HG02759 (cell line): ENCODE results near the gene PXYLP1.
"Not testable (repeated sequence)": the region's sequence is repeated elsewhere in the genome, so short reads cannot be mapped to it uniquely, and the experiment has no call there.

Experiments used
- ATAC-seq: cut with Tn5 transposase; IDR thresholded peaks from one replicate; pipeline ENCODE4 v1.9.1; 2021; ENCODE audit warnings: mild to moderate bottlenecking, moderate library complexity; ENCODE audit not compliant: unreplicated experiment

The PXYLP1 gene

GRCh38 chr3:141291559-141292355 is 60.1 kb downstream of the PXYLP1 start:
- no peak for ATAC-seq

GRCh38 chr3:141292356-141293058 is 60.9 kb downstream of the PXYLP1 start:
- ATAC-seq: no peak

- ATAC-seq: no peak
These were observed 62.7 kb downstream of the PXYLP1 start for GRCh38 chr3:141294301-141294700.

GRCh38 chr3:141294848-141295247 is 63.2 kb downstream of the PXYLP1 start:
- ATAC-seq: no peak

- ATAC-seq: not testable (repeated sequence)
These were observed 68.8 kb downstream of the PXYLP1 start for GRCh38 chr3:141300426-141300825.

GRCh38 chr3:141302364-141303141 is 70.9 kb downstream of the PXYLP1 start:
- ATAC-seq: no peak

- peak; percentile 67 for ATAC-seq
These were observed 72.0 kb downstream of the PXYLP1 start for GRCh38 chr3:141303481-141304223.

GRCh38 chr3:141305436-141305835 is 73.8 kb downstream of the PXYLP1 start:
- no peak for ATAC-seq

GRCh38 chr3:141306276-141306675 is 74.7 kb downstream of the PXYLP1 start:
- no peak for ATAC-seq

GRCh38 chr3:141306922-141307321 is 75.3 kb downstream of the PXYLP1 start:
- no peak for ATAC-seq

GRCh38 chr3:141307351-141308059 is 75.9 kb downstream of the PXYLP1 start:
- no peak for ATAC-seq

- ATAC-seq: no peak
These were observed 77.1 kb downstream of the PXYLP1 start for GRCh38 chr3:141308588-141309218.

- no peak for ATAC-seq
These were observed 79.5 kb downstream of the PXYLP1 start for GRCh38 chr3:141311170-141311495.

- ATAC-seq: peak; percentile 99
These were observed 80.1 kb downstream of the PXYLP1 start for GRCh38 chr3:141311496-141312353.

GRCh38 chr3:141312354-141313092 is 80.9 kb downstream of the PXYLP1 start:
- ATAC-seq: no peak

- ATAC-seq: no peak
These were observed 81.6 kb downstream of the PXYLP1 start for GRCh38 chr3:141313093-141313683.

- ATAC-seq: not testable (repeated sequence)
These were observed 82.8 kb downstream of the PXYLP1 start for GRCh38 chr3:141314415-141314814.

GRCh38 chr3:141316851-141317250 is 85.2 kb downstream of the PXYLP1 start:
- no peak for ATAC-seq
